ENCODE measurements around the gene PRPH2.

PRPH2 gene, protein sequence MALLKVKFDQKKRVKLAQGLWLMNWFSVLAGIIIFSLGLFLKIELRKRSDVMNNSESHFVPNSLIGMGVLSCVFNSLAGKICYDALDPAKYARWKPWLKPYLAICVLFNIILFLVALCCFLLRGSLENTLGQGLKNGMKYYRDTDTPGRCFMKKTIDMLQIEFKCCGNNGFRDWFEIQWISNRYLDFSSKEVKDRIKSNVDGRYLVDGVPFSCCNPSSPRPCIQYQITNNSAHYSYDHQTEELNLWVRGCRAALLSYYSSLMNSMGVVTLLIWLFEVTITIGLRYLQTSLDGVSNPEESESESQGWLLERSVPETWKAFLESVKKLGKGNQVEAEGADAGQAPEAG

DNA sequence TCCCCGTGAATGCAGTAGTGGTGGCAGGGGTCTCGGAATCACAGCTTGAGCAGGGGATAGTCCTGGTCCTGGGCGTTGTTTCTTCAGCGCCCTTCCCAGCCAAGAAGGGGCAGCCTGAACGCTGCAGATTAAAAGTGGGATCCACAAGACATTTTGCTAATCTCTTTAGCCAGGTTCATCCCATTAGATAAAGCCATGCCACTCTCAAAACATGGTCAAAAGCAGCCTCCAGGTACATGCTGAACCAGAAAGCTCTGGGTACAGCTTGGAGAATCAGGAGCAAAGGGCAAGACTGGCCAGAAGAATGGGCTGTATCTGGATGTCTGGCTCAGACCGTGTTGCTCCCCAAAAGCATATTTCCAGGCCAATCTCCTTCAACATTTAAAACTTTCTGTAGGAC is at the start of gene PRPH2:
Gene PRPH2, minus strand, starts transcription at position 101 of the 400 bp plus-strand sequence. CDS start 263 bp downstream, outside the sequence.
- no peak for DNase-seq

- no peak for DNase-seq
Measured at GRCh38 chr6:42771741-42772100, 49.3 kb upstream of the PRPH2 start.

GRCh38 chr6:42769836-42770235 is 47.4 kb upstream of the PRPH2 start:
- DNase-seq = no peak

DNA sequence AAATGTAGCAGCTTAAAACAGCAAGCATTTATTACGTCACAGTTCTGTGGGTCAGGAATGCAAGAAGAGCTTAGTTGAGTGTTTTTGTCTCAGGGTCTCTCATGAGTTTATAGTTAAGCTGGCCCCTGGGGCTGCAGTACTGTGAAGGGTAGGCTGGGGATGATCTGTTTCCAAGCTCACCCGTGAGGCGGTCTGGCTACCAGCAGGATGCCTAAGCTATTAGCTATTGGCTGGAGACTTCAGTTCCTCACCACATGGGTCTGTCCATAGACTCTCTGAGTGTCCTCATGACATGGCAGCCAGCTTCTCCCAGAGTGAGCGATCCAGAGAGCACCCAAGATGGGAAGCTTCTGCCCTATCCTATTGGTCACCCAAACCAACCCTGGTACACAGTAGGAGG is 46.7 kb upstream of the PRPH2 start:
- no peak for DNase-seq

GRCh38 chr6:42766163-42766670 is 43.8 kb upstream of the PRPH2 start:
- DNase-seq = no peak

DNA sequence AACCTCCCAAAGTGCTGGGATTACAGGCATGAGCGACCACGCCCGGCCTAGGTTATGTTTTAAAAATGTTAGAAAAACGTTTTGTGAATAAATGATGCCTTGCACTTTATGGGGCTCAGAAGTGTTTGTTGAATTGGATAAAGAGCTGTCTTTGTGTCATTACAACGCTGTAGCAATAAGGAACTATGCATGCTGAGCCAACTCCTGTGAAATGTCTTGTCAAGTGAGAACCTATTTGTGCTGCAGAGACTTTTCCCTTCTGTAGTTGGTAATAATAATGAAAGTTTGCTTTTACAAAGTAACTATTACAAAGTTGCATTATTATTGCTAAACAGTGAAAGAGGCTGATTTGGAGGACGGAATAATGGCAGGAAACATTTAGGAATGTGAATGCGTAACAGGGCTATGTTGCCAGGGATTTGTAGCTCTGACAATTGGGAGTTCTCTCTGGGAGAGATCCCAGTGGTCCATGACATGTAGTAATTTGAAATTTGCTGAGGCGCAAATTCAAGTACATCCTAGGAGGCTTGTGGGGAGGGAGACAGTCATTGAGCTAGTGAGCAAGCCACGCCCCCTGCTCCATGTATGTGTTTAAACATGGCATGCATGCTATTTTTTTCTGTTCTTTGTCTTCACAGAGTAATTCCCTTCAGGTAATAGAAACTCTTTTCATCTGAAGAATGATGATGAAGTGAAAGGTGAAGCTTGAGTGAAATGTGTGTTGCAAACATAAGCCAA is 42.7 kb upstream of the PRPH2 start:
- DNase-seq = no peak

GRCh38 chr6:42762950-42763349 is 40.6 kb upstream of the PRPH2 start:
- no peak for DNase-seq

DNA sequence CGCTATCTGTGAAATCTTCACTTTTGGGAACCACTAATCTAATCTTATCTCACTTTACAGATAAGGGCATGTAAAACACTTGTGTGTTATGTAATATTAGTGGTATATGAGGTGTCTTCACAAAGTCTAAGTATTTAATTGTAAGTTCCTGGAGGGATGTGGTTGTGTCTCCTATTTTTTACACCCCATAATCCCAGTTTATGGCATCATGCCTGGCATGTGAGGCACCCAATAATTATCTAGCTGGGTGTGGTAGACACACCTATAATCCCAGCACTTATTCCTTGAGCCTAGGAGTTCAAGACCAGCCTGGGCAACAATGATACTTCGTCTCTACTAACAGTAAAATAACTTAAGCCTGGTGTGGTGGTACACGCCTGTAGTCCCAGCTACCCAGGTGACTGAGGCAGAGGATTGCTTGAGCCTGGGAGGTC is 40.0 kb upstream of the PRPH2 start:
- no peak for DNase-seq

- DNase-seq = no peak
Measured at GRCh38 chr6:42761287-42762067, 39.1 kb upstream of the PRPH2 start.

DNA sequence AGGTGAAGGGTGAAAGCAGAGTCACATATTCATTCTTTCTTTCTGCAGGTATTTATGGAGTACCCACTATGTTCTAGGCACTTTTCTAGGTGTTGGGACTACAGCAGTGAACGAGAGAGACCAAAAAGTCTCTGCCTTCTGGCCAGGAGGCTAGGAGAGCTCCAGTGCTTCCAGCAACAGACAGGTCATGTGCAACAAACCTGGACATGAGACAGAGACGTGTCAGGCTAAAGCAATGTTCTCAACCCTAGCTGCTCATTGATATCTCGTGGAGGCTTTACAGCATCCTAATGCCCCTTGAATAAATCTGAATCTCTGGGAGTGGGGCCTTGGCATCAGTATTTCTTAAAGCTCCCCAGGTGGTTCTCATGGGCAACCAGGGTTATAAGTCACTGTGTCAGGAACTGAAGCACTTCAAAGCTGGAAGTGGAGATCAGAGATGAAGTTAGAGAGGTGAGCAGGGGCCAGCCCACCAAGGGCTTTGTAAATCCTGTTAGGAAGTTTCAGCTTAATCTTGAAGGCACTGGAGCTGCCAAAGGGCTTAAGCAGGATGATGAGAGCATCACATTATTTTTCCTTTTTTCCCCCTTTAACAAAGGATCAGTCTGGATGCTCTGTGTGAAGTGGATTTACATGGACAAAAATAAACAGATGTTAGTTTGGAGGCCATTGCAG is 36.5 kb upstream of the PRPH2 start:
- DNase-seq = no peak

DNA sequence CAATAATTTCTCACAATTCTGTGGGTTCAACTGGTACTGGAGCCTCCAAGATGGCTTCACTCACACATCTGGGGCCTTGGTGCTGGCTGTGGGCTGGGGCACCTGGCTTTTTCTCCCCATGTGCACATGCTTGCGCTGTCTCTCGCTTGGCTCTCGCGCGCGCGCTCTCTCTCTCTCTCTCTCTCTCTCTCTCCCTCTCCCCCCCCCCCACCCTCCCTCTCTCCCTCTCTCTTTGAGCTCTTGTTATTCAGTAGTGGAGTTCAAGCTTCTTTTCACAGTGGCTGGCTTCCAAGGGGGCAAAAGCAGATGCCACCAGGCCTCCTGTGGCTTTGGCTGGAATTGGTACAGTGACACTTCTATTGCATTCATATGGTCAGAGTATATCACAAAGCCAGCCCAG is 34.3 kb upstream of the PRPH2 start:
- no peak for DNase-seq

- DNase-seq = no peak
Measured at GRCh38 chr6:42754759-42755158, 32.4 kb upstream of the PRPH2 start.

DNA sequence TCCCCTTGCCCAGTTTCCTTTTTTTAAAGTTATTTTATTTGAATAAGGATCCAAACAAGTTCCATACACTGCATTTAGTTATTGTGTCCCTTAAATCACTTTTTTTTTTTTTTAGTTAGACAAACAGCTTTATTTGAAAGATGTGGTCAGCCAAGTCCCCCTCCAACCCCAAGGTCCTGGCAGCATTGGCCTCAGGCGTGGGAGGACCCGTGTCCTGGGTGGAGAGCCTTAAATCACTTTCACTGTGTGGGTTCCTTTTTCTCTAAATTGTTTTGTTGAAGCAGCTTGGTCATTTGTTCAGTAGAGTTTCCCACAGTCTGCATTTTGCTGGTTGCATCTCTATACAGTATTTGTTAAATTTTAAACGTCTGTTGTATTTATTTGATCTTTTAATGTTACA is 28.7 kb upstream of the PRPH2 start:
- no peak for DNase-seq

- no peak for DNase-seq
Measured at GRCh38 chr6:42748203-42748898, 26.0 kb upstream of the PRPH2 start.

DNA sequence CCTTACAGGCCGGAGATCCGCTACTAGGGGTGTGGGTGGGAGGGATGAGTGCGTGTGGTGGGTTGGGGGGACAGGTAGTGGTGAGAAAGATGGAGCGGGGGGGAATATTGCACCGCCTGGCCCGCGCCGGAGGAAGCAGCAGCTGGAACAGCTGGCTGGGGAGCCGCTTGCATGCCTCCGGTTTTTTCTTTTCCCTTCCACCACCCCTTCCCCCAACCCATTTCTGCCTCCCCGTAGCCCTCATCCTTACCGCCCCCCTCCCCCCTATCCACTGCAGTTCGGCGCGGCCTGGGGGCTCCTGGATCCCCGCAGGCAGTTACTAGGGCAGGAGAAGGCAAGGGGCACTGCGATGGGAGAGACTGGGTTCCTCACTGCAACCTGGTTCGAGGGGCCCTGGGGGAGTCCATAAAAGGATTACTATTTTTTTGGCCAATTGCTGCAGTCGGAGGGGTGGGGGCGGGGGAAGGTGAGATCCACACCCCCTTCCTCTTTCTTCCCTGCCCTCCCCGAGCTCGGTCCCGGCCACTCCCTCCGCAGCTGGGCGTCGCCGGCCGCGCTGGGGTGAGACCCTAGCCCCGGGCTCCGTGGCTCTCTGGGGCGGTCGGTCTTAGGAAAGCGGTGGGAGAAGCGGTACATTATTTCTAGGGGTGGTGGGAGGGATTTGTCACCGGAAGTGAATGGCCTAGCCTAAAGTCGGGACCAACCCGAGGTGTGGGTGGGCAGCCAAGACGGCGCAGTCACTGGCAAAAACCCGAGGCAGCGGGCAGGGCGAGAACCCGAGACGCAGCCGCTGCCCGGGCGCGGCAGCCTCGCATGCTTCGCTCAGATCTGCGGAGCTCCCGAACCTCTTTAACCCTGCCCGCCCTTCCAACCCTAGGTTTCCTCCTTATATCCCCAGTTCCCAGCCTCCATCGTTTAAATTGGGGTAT is 24.3 kb upstream of the PRPH2 start:
- DNase-seq = peak; percentile 94

GRCh38 chr6:42745640-42746462 is 23.5 kb upstream of the PRPH2 start, which contains the start of gene TBCC:
Gene TBCC (minus strand): TSS chr6:42746103. CDS start chr6:42746073, 30 bp downstream.
- peak; percentile 99 for DNase-seq

DNA sequence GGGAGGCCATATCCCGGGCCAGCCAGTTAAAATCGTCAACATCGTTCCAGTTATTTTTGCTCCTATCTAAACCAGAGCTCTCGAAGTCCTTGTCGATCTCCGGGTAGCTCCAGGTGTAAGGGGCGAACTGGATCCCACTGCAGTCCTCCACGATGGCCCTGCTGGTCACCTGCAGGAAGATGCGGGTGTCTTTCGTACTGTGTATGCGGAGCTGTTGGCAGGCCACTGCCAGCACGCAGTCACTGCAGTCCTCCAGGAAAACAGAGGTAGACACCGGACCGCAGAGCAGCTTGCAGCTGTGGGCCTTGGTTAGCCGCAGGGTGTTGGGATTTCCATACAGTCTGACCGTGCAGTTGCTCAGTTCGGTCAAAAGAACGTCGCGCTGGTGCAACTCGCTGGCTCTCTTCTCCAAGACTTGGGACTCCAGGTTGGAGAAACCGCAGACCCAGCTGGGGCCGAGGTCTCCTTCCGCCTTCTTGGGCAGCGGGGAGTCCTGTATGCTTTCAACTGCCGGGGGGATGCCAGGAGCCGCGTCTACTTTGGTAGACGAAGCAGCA is 22.8 kb upstream of the PRPH2 start:
- peak; percentile 59 for DNase-seq

DNA sequence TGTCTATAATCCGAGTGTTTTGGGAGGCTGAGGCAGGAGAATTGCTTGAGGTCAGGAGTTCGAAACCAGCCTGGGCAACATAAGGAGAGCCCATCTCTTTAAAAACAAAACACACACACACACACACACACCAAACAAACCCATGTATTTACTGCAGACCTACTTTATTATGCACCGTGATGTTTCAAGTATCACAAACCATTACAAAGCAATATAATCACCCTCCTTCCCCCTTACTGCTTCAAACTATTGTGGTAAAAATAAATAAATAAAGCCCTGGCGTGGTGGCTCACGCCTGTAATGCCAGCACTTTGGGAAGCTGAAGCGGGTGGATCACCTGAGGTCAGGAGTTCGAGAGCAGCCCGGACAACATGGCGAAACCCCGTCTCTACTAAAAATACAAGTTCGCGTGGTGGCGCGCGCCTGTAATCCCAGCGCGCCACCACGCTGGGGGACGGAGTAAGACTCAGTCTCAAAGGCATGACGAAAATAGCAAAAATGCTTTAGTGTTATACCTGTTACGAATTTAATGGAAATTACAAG is 22.0 kb upstream of the PRPH2 start:
- DNase-seq = no peak
